ENCODE data around the gene GFRA1.

Gene GFRA1

DNA sequence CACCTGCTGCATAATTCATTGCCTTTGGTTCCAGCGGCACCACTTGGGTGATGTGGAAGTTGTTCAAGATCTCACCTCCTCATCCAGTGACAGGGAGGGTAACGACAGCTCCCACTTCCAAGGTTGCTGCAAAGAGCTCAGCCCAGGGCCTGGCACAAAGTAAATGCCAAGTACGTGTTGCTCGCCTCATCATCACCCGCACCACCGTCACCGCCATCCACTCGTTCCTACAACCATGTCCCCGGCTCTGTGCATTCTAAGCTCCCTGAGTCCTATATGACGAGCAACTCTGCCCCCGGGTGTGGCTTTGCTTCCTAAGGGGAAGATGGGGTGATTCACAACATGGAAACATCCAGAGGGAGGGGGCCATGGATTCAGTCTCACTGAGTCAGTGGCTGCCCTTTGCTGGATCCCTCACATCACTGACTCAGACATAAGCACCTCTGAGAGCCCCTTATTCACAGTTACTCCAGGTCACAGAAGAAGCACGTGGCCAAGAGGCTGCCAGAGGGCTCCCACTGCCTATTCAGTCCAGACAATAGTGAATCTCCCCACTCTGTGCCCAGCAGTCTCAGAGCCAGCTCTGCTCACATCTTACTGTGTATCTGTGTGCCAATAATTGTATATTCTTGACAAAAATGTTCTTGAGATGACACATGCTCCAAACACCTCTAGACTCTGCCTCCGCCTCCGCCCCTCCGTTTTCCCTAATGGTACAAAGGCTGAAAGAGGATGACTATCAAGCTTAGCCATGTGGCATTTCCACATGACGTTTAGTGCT, 159.1 kb downstream of the GFRA1 start:
- in situ Hi-C loops (cut with HindIII; ENCODE audit: low sequenced_read_pairs), result no loop called here
- DNase-seq (ENCODE audit: low read depth, low spot score), result peak; percentile 81
- TF ChIP-seq, protein P1, sequence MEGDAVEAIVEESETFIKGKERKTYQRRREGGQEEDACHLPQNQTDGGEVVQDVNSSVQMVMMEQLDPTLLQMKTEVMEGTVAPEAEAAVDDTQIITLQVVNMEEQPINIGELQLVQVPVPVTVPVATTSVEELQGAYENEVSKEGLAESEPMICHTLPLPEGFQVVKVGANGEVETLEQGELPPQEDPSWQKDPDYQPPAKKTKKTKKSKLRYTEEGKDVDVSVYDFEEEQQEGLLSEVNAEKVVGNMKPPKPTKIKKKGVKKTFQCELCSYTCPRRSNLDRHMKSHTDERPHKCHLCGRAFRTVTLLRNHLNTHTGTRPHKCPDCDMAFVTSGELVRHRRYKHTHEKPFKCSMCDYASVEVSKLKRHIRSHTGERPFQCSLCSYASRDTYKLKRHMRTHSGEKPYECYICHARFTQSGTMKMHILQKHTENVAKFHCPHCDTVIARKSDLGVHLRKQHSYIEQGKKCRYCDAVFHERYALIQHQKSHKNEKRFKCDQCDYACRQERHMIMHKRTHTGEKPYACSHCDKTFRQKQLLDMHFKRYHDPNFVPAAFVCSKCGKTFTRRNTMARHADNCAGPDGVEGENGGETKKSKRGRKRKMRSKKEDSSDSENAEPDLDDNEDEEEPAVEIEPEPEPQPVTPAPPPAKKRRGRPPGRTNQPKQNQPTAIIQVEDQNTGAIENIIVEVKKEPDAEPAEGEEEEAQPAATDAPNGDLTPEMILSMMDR (IDR thresholded peaks at IDR 0.05; ENCODE audit: low read depth, low read length), result no peak
- no peak overlapping the region for H3K4me3 ChIP-seq (ENCODE audit: low read depth, low read length)

DNA sequence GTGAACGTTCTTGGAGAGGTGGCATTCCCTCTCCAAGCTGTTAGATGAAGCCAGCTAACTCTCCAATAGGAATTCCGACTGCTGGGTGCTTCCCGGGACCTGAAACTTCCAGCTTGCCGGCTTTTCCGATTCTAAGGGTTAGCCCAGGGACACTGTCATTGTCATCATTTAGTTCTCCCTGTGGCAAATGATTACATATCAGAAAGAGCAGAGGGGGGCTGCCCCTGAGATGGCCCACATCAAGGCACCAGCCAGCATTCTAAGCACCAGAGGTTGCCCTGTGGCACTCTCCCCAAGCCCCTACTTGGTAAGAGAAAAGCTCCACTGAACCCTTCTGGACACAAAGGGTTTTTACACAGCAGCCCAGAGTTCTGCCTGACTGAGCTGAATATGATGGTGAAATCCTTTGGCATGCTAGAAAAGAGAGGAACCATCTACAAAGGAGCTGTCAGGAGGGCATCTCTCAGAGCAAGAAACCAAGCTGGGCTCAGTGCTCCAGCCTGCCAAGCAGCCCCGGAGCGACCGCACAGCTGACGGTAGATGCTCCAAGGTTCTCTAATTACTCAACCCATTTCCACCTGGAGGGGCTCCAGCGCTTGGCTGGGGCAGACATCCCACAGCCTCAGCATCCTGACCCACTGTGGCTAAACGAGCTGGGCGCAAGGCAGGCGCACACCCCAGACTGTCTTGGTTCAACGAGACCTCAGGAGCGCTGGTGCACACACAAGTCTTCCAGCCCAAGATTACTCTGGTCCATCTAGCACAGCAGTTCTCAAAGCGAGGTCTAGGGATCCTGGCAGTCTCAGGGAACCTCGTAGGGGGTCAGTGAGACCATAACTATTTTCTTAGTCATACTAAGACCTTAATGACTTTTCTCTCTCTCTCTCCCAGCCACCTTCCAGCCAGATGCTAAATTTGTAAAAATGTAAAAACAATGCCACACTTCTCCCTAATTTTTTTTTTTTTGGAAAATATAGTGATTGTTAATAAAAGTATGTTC, 160.5 kb downstream of the GFRA1 start:
- peak; percentile 65 for DNase-seq (ENCODE audit: low read depth, low spot score)
- in situ Hi-C loops (cut with HindIII; ENCODE audit: low sequenced_read_pairs), result no loop called here
- TF ChIP-seq, protein P1 (IDR thresholded peaks at IDR 0.05; ENCODE audit: low read depth, low read length), result no peak
- no peak overlapping the region for H3K4me3 ChIP-seq (ENCODE audit: low read depth, low read length)

DNA sequence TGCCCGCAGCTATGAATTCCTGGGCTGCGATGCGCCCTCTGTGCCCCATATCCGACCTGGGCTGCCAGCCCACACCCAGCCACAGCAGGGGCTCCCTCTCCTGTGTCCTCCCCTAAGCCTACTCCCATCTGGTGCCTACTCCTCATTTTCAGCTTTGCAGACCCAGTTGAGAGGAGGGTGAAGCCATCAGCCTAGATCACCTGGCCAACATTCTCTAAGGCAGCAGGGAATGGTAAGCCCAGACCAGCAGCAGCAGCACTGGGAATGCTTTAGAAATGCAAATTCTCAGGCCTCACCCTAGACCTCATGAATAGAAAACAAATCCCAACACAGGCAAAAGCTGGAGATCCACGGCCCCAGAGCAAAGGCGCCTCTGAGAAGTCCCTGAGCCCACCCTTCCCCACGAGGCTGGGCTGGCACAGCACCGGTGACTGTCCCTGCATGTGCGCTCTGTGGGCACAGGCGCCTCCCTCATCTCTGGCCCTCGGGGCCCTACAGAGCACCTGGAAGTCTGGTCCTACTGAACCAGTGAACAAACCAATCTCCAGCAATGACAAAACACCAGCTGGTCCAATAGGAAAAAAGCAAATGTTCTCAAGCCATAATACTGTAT, 161.4 kb downstream of the GFRA1 start:
- DNase-seq (ENCODE audit: low read depth, low spot score), result no peak
- no peak overlapping the region for H3K4me3 ChIP-seq (ENCODE audit: low read depth, low read length)
- TF ChIP-seq, protein P1 (IDR thresholded peaks at IDR 0.05; ENCODE audit: low read depth, low read length), result no peak
- in situ Hi-C loops (cut with HindIII; ENCODE audit: low sequenced_read_pairs), result no loop called here

DNA sequence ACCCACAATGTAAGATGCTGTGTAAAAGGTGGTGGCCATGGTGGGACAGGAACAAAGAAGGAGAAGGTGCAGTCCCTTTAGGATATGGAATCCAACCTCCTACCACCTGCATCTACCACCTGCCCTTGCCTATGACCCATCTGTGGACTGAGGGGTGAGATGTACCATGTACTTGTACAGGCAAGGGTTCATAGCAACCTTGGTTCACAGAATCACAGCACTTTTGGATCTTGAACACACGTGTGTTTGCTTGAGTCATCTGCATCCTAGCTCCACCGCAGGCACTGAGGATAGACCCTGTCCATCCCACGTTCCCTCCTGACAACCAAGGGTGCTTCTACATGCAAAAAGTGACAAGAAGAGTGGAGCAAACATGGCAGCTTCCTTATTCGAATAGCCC, 162.3 kb downstream of the GFRA1 start:
- in situ Hi-C loops (cut with HindIII; ENCODE audit: low sequenced_read_pairs), result no loop called here
- TF ChIP-seq, protein P1 (IDR thresholded peaks at IDR 0.05; ENCODE audit: low read depth, low read length), result no peak

DNA sequence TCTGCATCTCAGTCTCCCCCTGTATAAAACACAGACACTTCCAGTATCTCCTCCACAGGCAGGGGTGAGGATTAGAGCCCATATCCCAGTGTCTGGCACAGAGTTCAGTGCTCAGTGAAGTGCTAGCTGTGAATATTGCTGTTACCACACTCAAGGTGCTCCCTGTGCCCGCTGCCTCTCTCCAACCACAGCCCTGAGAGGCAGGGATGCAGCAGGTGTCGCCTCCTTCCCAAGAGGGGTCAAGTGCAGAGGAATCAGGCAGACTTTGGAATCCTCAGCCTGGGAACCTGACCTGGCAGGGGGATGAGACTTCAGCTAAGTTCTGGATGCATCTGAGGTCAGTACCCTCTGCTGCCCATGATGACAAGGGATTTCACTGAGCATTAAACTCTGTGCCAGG, 163.1 kb downstream of the GFRA1 start:
- H3K4me3 ChIP-seq (ENCODE audit: low read depth, low read length), result no peak overlapping the region
- in situ Hi-C loops (cut with HindIII; ENCODE audit: low sequenced_read_pairs), result no loop called here
- no peak for DNase-seq (ENCODE audit: low read depth, low spot score)
- TF ChIP-seq, protein P1 (IDR thresholded peaks at IDR 0.05; ENCODE audit: low read depth, low read length), result no peak

More for the DNA sequence above, 162.3 kb downstream of the GFRA1 start:
- H3K4me3 ChIP-seq (ENCODE audit: low read depth, low read length), result no peak overlapping the region
- no peak for DNase-seq (ENCODE audit: low read depth, low spot score)

DNA sequence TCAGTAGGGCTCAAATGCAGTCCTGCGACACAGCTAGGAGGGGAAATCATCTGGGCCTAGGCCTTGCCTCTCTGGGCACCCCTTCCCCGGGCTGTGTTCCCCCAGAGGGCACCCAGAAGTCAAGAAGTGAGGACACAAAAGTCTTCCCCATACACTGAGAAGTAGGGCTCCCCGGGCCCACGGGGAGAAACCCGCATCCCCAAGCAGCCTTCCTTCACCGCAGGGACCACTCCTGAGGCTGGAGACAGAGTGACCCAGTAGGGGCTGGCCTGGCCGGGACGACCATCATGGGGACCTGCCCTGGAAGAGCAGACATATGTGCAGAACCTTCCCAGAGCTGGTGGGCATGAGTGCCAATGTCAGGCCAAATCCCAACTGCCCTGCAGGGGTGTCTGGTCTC, 163.5 kb downstream of the GFRA1 start:
- in situ Hi-C loops (cut with HindIII; ENCODE audit: low sequenced_read_pairs), result no loop called here
- no peak for DNase-seq (ENCODE audit: low read depth, low spot score)
- no peak overlapping the region for H3K4me3 ChIP-seq (ENCODE audit: low read depth, low read length)
- TF ChIP-seq, protein P1 (IDR thresholded peaks at IDR 0.05; ENCODE audit: low read depth, low read length), result no peak
